CD8-positive, alpha-beta memory T cell (primary cell): ENCODE measurements around the gene SIRPB1. TPM values are rescaled to one million over a fixed set of nuclear protein-coding genes. Genes with fewer than 3 reads are reported as not detected.
A peak's percentile ranks its signal among the peaks of the same experiment; 100 is the strongest.
"Not testable (repeated sequence)": the region's sequence is repeated elsewhere in the genome, so short reads cannot be mapped to it uniquely, and the experiment has no call there.

Experiments
- CTCF ChIA-PET: fragments of 350-600 bp; sonication (Branson Sonifier 250); formaldehyde crosslinking; loops from one replicate; lab custom pipeline; 2021; ENCODE audit warnings: antibody characterized with exemption; lab: Charles Lee
- POLR2A ChIA-PET: fragments of 350-600 bp; sonication (Branson Sonifier 250); formaldehyde crosslinking; loops from one replicate; lab custom pipeline; 2021; ENCODE audit warnings: antibody characterized with exemption; lab: Charles Lee
- DNase-seq, 5 donors: peaks; one replicate each; pipeline versions ENCODE4 v3.0.0 to v3.0.0-alpha.2; 2020 to 2022; ENCODE audit warnings: mixed read lengths in 1 of 5
- H3K27ac ChIP-seq: one replicate; pipeline ENCODE4 v1.7.0; 2013; ENCODE audit warnings: low read depth, mild to moderate bottlenecking, low read length, moderate library complexity
- H3K27me3 ChIP-seq: 2 replicates; pipeline ENCODE4 v1.7.0; 2013; ENCODE audit warnings: low read length, mild to moderate bottlenecking; ENCODE audit not compliant: insufficient read depth, poor library complexity, severe bottlenecking
- H3K36me3 ChIP-seq: 2 replicates; pipeline ENCODE4 v1.7.0; 2013; ENCODE audit warnings: mild to moderate bottlenecking, low read length, moderate library complexity; ENCODE audit not compliant: insufficient read depth
- H3K4me1 ChIP-seq: 2 replicates; pipeline ENCODE4 v1.7.0; 2013; ENCODE audit warnings: mild to moderate bottlenecking, low read length, moderate library complexity; ENCODE audit not compliant: insufficient read depth
- H3K4me3 ChIP-seq: 2 replicates; pipeline ENCODE4 v1.7.0; 2013; ENCODE audit warnings: mild to moderate bottlenecking, low read length
- H3K9me3 ChIP-seq: 2 replicates; pipeline ENCODE4 v1.7.0; 2013; ENCODE audit warnings: mild to moderate bottlenecking, low read length
- H3K27ac Mint-ChIP-seq, 8 donors: one replicate each; pipeline ENCODE4 v1.8.0; 2020 to 2021; ENCODE audit warnings: mixed read lengths in 8 of 8, mild to moderate bottlenecking in 6 of 8, inconsistent platforms in 3 of 8, moderate library complexity in 3 of 8
- H3K27me3 Mint-ChIP-seq, 2 donors: one replicate each; pipeline ENCODE4 v1.8.0; 2020 to 2021; ENCODE audit warnings: mixed read lengths in 2 of 2, mild to moderate bottlenecking in 1 of 2, moderate library complexity in 1 of 2
- H3K36me3 Mint-ChIP-seq, 3 donors: one replicate each; pipeline ENCODE4 v1.8.0; 2020 to 2021; ENCODE audit warnings: mixed read lengths in 3 of 3, inconsistent platforms in 1 of 3, mild to moderate bottlenecking in 1 of 3
- H3K4me1 Mint-ChIP-seq, 3 donors: one replicate each; pipeline ENCODE4 v1.8.0; 2020 to 2021; ENCODE audit warnings: mixed read lengths in 3 of 3, inconsistent platforms in 1 of 3, mild to moderate bottlenecking in 1 of 3
- H3K4me3 Mint-ChIP-seq, 7 donors: one replicate each; pipeline ENCODE4 v1.8.0; 2020 to 2021; ENCODE audit warnings: mixed read lengths in 7 of 7, mild to moderate bottlenecking in 6 of 7, moderate library complexity in 4 of 7, inconsistent platforms in 2 of 7
- H3K9me3 Mint-ChIP-seq, 5 donors: one replicate each; pipeline ENCODE4 v1.8.0; 2020 to 2022; ENCODE audit warnings: mixed read lengths in 5 of 5, mild to moderate bottlenecking in 3 of 5, moderate library complexity in 2 of 5, inconsistent platforms in 1 of 5
- polyA plus RNA-seq: library from polyadenylated mRNA; unstranded; fragments of 300-500 nt; fragmentation: Illumina TruSeq; gene quantifications from one replicate; pipeline ENCODE4 v1.2.3, GENCODE V29; 2021
- total RNA-seq, 2 experiments: library from RNA; stranded (reverse); gene quantifications; one replicate each; pipeline ENCODE4 v1.2.3, GENCODE V29; 2021

SIRPB1 gene
- total and polyA plus RNA-seq, 3 experiments from 2014 or later: 0.93 to 2.3 (median 1.5) TPM

DNA sequence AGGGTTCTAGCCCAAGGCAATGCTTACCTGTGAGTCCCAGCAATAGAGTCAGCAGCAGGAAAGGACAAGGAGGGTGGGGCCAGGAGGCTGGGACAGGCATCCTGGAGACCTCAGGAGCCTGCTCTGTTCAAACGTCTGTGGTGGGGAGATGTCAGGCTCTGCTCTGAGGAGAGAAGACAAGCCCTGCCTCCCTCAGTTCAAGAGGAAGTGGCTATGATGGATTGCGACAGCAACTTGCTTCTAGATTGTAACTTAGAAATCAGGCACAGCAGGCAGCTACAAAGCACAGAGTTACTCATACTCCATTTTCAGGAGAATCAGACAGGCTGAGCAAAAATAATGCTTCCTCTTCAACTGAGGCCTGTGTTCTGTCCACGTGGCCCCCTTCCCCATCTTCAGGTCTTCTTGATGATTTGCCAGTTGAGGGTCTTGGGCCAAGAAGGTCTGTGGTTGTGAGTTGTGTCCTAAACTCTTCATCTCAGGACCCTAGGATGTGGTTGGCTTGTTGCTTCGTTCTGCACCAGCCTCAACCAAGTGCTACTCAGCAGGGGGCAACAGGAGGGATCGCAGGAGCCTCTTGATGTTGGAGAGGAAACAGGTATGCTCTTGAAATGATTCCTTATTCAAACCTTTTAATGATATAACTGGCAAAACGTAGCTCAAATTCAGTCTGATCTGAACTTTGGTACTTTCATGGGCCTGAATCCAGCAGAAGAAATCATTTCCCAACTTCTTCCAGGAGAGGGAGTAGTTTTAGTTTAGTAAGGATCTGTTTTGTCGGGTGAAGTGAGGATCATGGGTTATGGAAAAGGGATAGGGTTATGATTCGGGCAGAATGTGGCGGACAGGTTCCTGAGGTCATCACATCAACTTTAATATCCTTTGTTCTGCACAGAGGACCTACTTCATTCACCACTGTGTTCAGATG, 31.0 kb downstream of the SIRPB1 start:
- H3K4me3 ChIP-seq: no peak overlapping the region
- H3K4me1 Mint-ChIP-seq: peaks cover 0 to 41% (median 33%) of the 10 kb centered on the region in 3 donors
- no peaks in the 10 kb centered on the region for H3K27me3 ChIP-seq
- peak overlapping the region in 3 of 7 donors; percentile 43 to 60 (median 45) for H3K4me3 Mint-ChIP-seq
- no peaks in the 10 kb centered on the region for H3K4me1 ChIP-seq
- DNase-seq: peak in 1 of 5 donors; percentile 50
- H3K36me3 ChIP-seq: no peaks in the 10 kb centered on the region
- CTCF ChIA-PET: interaction anchor here (1.3 to 2.0 kb wide), 2 partner anchors 108 to 145 kb away, joined by 3 to 8 read pairs; no protein-coding TSS in a partner anchor
- no peak overlapping the region for H3K27ac ChIP-seq
- POLR2A ChIA-PET: interaction anchor here (0.6 kb wide), 1 partner anchor 36 kb away, joined by 3 read pairs; no protein-coding TSS in a partner anchor
- peak overlapping the region in 4 of 8 donors; percentile 80 to 95 (median 86) for H3K27ac Mint-ChIP-seq
- H3K27me3 Mint-ChIP-seq: no peaks in the 10 kb centered on the region
- H3K9me3 ChIP-seq: no peaks in the 10 kb centered on the region
- no peaks in the 10 kb centered on the region for H3K9me3 Mint-ChIP-seq
- peaks cover 0 to 1% (median 0%) of the 10 kb centered on the region in 3 donors for H3K36me3 Mint-ChIP-seq

DNA sequence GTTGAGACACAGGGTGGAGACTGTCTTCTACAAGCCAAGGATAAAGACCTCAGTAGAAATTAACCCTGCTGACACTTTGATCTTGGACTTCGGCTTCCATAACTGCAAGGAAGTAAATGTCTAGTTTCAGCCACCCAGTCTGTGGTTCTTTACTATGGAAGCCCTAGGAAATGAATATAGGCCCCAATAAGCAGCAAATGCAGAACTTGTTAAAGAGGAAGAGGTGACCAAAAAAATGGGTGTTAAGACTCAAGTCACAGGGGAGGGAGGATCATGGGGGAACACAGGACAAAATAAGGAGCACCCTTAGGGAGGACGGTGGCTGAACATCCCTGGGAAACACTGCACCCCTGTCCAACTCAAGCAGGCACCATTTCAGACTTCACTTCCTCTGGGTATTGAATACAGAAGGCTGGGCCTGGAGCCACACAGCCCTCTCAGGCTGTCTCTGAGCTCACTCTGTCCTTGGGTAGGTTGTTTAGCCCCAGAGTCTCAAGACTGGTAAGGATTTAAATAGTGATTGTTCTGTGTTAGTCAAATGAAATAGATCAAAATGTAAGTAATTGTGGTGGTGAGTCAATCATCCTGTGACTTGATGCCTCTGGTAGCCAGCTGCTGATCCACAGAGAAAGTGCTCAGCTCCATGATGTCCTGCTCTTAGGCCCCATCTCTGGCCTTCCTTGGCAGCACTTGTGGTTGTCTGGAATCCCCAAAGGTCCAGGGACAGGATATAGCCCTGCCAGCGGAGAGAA, 31.9 kb downstream of the SIRPB1 start:
- no peaks in the 10 kb centered on the region for H3K27me3 ChIP-seq
- no peaks in the 10 kb centered on the region for H3K9me3 ChIP-seq
- Mint-ChIP-seq H3K36me3 (peaks cover 0 to 1% (median 0%) of the 10 kb centered on the region in 3 donors), H3K4me3 (peak overlapping the region in 3 of 7 donors; percentile 43 to 60 (median 45)), H3K4me1 (peaks cover 0 to 41% (median 33%) of the 10 kb centered on the region in 3 donors), H3K27ac (peak overlapping the region in 4 of 8 donors; percentile 80 to 95 (median 86)), H3K27me3 (no peaks in the 10 kb centered on the region), H3K9me3 (no peaks in the 10 kb centered on the region)
- DNase-seq: no peak
- no peak overlapping the region for H3K4me3 ChIP-seq
- CTCF ChIA-PET: interaction anchor here (1.3 to 2.0 kb wide), 2 partner anchors 109 to 146 kb away, joined by 3 to 8 read pairs; no protein-coding TSS in a partner anchor
- no peak overlapping the region for H3K27ac ChIP-seq
- H3K4me1 ChIP-seq: no peaks in the 10 kb centered on the region
- POLR2A ChIA-PET: no interaction called here
- H3K36me3 ChIP-seq: no peaks in the 10 kb centered on the region

DNA sequence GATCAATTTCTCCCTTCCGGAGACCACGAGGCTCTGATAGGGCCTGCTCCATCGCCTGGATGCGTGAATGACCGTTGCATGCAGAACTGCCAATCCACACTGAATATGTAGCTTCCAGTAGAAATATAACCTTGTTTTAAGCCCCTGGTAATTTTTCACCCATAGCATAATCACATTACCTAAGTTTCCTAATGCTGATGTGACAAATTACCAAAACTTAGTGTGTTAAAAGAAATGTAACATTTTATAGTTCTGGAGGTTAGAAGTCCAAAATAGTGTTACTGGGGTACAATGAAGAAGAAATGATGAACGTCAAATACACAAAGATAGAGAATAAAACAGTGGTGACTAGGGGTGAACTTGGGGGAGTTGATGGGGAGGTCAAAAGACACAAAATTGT, 40.3 kb downstream of the SIRPB1 start:
- no peak overlapping the region for H3K27ac ChIP-seq
- H3K9me3 ChIP-seq: no peaks in the 10 kb centered on the region
- Mint-ChIP-seq H3K36me3 (peaks cover 0 to 17% (median 0%) of the 10 kb centered on the region in 3 donors), H3K27ac (no peak overlapping the region), H3K27me3 (no peaks in the 10 kb centered on the region), H3K9me3 (no peaks in the 10 kb centered on the region), H3K4me1 (no peaks in the 10 kb centered on the region), H3K4me3 (no peak overlapping the region)
- H3K36me3 ChIP-seq: no peaks in the 10 kb centered on the region
- no peak overlapping the region for H3K4me3 ChIP-seq
- H3K4me1 ChIP-seq: no peaks in the 10 kb centered on the region
- H3K27me3 ChIP-seq: no peaks in the 10 kb centered on the region
- no peak for DNase-seq
- CTCF ChIA-PET: interaction anchor here (1.7 kb wide), 1 partner anchor 155 kb away, joined by 3 read pairs; no protein-coding TSS in a partner anchor
- POLR2A ChIA-PET: no interaction called here

DNA sequence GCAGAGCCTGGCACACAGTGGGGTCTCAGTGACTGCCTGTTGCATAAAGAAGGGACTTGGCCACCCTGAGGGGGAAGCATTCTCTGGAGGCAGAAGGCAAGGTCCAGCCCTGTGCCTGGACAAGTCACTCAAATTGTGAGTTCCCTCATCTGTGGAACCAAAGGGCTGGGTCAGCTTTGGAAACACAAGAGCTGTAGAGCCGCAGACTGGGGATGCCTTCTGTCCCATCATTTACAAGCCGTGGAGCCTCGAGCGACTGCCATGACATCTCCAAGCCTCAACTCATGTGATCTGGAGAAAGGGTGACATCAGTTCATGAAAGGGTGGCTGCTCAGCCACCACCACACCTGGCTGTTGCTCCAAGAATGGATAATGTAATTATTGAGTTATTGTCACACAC, 41.9 kb downstream of the SIRPB1 start:
- H3K4me3 Mint-ChIP-seq: no peak overlapping the region
- H3K27ac Mint-ChIP-seq: no peak overlapping the region
- Histone ChIP-seq H3K9me3 (no peaks in the 10 kb centered on the region), H3K4me1 (no peaks in the 10 kb centered on the region), H3K36me3 (no peaks in the 10 kb centered on the region), H3K27me3 (no peaks in the 10 kb centered on the region), H3K27ac (no peak overlapping the region), H3K4me3 (no peak overlapping the region)
- DNase-seq: no peak
- ChIA-PET CTCF (interaction anchor here (1.0 kb wide), 1 partner anchor 157 kb away, joined by 4 read pairs; no protein-coding TSS in a partner anchor), POLR2A (no interaction called here)
- H3K4me1 Mint-ChIP-seq: no peaks in the 10 kb centered on the region
- H3K36me3 Mint-ChIP-seq: peaks cover 0 to 17% (median 0%) of the 10 kb centered on the region in 3 donors
- H3K27me3 Mint-ChIP-seq: no peaks in the 10 kb centered on the region
- no peaks in the 10 kb centered on the region for H3K9me3 Mint-ChIP-seq

DNA sequence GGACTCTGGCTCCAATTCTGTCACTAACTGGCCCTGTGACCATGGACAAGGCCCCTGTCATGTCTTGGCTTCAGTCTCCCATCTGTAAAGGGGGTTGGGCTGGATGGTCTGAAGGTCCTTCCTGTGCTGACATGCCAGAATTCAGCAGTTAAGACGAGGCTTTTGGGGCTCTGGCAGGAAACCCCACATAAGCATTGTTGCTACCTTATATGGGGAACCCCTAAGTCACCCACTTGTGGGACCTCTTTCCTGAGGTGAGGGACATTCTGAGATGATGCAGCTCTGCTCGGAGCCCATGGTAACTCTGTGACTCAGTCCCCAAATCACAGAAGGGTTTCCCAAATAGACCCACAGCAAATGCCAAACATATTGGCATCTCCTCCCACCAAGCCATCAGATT, 42.5 kb downstream of the SIRPB1 start:
- DNase-seq, H3K27ac Mint-ChIP-seq, H3K4me1 Mint-ChIP-seq, POLR2A ChIA-PET, H3K9me3 ChIP-seq, H3K27ac ChIP-seq, H3K4me3 Mint-ChIP-seq, H3K27me3 Mint-ChIP-seq, H3K36me3 ChIP-seq, H3K4me1 ChIP-seq, H3K27me3 ChIP-seq, H3K9me3 Mint-ChIP-seq, H3K4me3 ChIP-seq: not testable (repeated sequence)
- peaks cover 0 to 17% (median 0%) of the 10 kb centered on the region in 3 donors for H3K36me3 Mint-ChIP-seq
- CTCF ChIA-PET: interaction anchor here (1.0 kb wide), 1 partner anchor 157 kb away, joined by 4 read pairs; no protein-coding TSS in a partner anchor

DNA sequence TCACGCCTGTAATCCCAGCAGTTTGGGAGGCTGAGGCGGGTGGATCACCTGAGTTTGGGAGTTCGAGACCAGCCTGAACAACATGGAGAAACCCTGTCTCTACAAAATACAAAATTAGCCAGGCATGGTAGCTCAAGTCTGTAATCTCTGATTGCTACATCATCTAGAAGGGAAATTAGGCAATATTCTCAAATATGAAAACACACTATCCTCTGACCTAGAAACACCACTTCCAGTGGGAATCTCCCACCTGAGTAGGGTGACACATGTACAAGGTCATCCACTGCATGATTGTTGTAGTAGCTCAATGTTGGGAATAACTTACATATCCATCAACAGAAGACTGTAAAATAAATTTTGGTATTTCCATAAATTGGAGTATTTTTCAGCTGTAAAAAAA, 43.2 kb downstream of the SIRPB1 start:
- Histone ChIP-seq H3K27ac (no peak overlapping the region), H3K27me3 (no peaks in the 10 kb centered on the region), H3K9me3 (no peaks in the 10 kb centered on the region), H3K36me3 (no peaks in the 10 kb centered on the region), H3K4me3 (no peak overlapping the region), H3K4me1 (no peaks in the 10 kb centered on the region)
- H3K27ac Mint-ChIP-seq: no peak overlapping the region
- CTCF ChIA-PET: no interaction called here
- H3K9me3 Mint-ChIP-seq: no peaks in the 10 kb centered on the region
- H3K4me3 Mint-ChIP-seq: no peak overlapping the region
- no peaks in the 10 kb centered on the region for H3K4me1 Mint-ChIP-seq
- POLR2A ChIA-PET: no interaction called here
- no peaks in the 10 kb centered on the region for H3K27me3 Mint-ChIP-seq
- H3K36me3 Mint-ChIP-seq: peaks cover 0 to 19% (median 0%) of the 10 kb centered on the region in 3 donors
- DNase-seq: no peak

DNA sequence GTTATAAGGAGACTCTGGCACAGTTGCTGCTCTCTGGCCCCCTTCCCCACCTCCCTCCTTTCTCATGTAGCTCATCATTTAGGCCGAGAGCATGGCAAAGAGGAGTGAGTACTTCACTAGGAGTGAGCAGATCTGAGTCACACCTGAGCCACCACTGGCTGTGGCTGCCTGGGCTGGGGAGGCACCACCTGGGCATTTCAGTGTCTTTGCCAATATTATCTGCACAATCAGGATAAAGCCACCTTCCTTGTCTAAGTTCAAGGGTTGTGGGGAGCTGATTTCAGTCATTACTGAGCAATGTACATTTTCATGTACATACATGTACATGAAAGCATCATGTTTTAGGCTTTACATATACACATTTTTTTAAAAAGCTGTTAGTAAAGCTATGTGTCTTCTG, 43.8 kb downstream of the SIRPB1 start:
- H3K4me1 ChIP-seq, H3K4me3 ChIP-seq, H3K27ac ChIP-seq, DNase-seq, H3K9me3 Mint-ChIP-seq, H3K9me3 ChIP-seq, CTCF ChIA-PET, H3K4me1 Mint-ChIP-seq, H3K36me3 ChIP-seq, H3K27me3 ChIP-seq, POLR2A ChIA-PET, H3K27me3 Mint-ChIP-seq, H3K27ac Mint-ChIP-seq, H3K4me3 Mint-ChIP-seq: not testable (repeated sequence)
- H3K36me3 Mint-ChIP-seq: peaks cover 0 to 24% (median 0%) of the 10 kb centered on the region in 3 donors
